NCI-H1417 (cell line): ENCODE data around the gene NDFIP1.
"Not testable (repeated sequence)": the region's sequence is repeated elsewhere in the genome, so short reads cannot be mapped to it uniquely, and the experiment has no call there.

Experiments used
- DNase-seq, 3 experiments: peaks; one replicate each; lab custom pipeline; 2025; lab: John Stamatoyannopoulos, UW

Gene NDFIP1, protein sequence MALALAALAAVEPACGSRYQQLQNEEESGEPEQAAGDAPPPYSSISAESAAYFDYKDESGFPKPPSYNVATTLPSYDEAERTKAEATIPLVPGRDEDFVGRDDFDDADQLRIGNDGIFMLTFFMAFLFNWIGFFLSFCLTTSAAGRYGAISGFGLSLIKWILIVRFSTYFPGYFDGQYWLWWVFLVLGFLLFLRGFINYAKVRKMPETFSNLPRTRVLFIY

DNA sequence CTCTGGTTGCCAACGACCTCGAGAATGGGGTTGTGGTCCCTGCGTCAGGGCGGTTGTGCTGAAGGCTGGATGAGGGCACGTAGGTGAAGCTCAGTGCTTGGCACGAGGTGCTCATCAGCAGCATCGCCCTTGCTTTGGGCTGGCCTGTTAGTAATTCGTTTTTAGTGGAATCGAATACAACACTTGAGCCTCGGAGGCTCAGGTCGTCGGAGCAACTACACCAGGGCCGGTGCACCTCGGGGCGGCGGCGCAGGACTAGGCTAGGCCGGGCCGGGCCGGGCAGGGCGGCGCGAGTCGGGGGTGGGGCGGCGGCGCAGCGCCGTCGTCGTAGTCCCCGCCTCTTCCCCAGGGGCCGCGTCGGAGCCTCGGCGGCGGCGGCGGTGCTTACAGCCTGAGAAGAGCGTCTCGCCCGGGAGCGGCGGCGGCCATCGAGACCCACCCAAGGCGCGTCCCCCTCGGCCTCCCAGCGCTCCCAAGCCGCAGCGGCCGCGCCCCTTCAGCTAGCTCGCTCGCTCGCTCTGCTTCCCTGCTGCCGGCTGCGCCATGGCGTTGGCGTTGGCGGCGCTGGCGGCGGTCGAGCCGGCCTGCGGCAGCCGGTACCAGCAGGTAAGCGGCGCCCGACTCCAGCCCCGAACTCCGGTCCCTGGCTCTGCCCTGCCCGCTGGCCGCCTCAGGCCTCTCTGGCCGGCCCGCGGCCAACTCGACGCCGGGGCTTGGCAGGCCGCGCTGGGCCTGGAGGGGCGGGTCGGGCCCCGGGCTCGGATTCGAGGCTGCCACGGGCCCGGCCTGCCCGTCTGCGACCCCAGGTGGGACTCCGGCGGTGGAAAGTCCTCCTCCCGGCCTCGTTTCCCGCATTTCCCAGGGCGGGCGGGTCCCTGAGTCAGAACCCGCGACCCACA, at the start of gene NDFIP1:
Gene NDFIP1, plus strand, starts transcription at position 348 of the 899 bp plus-strand sequence. Its CDS starts 196 bp downstream, at position 544.
- peak; percentile 71 to 79 (median 78) for DNase-seq

DNA sequence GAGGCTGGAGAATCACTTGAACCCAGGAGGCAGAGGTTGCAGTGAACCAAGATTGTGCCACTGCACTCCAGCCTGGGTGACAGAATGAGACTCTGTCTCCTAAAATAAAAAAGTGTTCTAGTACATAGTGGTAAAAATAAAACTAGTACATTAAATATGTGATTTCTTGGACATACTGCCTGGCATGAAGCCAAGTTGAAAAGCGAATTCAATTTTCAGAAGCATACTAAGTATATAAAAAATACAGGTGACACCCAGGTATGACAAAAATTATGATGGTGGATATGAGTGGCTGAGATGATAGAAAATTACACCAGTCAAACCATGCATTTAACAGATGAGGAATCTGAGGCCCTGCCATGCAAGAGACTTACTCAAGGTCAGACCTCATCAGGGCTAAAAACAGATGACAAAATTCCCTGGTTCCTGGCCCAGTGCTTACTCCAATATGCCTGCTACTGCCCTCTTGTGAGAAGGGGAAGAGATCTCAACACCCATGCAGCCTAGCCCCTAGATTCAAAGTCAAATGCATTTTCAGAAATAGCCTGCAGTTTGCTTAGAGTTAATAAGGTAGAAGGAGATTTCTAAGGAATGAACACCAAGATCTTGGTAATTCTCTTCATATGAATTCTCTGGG, 49.2 kb upstream of the NDFIP1 start:
- DNase-seq = no peak

DNA sequence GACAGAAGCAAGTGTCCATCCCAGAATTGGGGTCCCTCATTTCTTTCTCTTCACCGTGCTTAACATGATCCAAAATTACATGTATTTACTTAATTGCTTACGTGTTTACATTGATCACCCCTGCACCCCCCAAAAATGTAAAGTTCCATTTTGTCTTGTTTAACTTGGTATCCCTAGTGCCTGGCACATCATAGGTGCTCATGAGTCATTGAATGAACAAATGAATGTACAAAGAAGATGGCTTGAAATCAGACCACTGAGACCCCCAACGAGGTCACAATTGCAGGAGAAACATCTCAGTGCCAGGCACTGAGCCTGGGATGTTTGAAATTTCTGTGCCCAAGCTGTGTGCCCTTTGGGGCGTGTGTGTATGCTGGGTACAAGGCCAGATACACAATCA, 45.2 kb upstream of the NDFIP1 start:
- DNase-seq = no peak

DNA sequence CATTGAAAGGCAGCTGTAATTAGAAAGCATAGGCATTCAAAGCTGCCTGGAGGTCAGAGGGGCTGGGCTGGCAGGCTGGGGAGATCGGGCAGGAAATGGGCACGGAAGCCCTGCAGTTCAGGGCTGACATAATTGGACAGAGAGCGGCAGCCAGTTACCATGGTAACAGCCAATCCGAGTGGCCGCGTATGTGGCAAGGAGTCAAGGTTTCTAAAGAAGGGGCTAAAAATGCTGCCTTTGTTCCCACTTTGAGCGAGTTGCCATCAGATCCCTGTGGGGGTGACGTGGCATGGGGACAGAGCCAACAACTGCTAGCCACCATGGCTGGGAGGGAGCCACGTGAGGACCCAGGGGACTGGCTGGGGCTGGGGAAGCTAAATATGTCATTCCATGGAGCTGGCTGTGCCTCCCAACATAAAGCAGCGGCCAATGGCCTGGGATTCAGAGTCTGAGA, 44.7 kb upstream of the NDFIP1 start:
- peak; percentile 16 to 70 (median 39) for DNase-seq

DNA sequence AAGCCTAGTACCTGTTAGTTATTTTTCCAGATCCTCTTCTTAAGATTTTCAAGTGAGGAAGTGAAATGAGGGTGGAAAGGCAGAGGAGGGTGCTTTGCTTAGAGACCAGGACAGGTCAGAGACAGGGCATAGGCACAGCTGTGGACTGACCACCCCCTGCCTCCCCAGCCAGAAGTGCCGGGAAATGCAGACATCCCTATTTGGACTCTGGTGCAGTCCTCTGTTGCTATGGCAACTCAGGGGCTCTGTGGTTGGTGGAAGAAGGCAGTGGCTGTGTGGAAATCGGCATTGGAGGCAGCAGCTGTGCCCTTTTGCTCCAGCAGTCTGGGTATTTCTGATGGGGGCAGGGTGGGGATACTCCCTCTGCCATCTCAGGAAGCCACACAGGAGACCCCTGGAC, 43.3 kb upstream of the NDFIP1 start:
- peak in 2 of 3 experiments; percentile 30 to 75 for DNase-seq

DNA sequence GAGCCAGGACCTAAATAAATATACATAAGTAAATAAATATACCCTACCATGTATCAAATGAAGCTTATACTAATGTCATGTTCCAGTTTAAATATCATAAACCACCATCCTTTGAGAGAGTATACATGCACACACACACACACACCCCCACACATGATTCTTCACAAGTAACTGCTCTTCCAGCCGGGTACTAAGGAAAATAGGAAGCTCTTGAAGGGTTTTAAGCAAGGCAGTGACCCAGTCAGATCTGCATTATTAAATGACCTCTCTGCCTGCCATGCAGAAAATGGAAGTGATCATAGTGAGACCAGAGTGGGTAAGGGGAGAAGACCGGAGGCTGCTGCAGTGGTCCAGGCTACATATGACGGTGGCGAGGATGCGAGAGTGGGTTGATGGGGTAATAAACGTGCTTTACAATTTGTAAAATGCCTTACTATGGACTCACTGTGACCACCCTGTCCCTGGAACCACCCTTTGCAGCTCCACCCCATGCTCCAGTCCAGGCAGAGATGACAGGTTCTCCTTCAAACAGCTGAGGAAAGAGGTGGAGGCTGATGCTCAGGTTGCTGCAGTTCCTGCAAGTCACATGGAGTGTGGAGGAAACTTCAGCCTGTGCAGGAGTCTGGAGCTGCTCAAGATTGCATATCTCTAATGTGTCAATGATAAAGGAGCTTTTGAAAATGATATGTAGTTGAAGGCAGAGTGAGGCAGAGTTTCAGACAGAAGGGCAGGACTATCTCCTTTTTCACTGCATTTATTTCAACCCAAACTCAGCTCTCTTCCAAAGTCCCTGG, 38.8 kb upstream of the NDFIP1 start:
- DNase-seq = no peak

DNA sequence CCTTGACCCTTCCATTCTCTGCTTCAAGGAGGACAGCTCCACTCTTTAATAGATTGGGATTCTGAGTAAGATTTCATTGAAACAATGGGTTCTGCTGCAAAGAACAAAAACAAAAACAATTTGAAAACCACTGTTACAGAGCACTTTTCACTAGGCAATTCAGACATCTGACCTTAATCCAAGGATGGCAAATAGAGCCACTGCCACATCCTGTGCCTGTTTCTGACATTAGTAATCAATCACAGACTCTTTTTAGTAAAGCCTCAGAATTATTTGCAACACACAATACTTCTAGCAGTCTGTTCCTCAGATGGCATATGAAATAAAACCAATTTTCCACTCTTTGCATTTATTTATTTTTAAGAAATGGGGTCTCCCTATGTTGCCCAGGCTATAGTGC, 37.8 kb upstream of the NDFIP1 start:
- DNase-seq = no peak

DNA sequence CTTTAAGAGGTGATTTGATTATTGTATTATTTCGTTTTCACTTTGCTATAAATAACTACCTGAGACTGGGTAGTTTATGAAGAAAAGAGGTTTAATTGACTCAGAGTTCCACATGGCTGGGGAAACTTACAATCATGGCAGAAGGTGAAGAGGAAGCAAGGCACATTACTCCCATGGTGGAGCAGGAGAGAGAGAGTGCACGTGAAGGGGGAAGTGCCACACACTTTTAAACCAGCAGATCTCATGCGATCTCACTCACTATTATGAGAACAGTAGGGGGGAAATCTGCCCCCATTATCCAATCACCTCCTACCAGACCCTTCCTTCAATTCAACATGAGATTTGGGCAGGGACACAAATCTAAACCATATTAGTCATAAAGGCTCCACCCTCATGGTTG, 36.1 kb upstream of the NDFIP1 start:
- no peak for DNase-seq

DNA sequence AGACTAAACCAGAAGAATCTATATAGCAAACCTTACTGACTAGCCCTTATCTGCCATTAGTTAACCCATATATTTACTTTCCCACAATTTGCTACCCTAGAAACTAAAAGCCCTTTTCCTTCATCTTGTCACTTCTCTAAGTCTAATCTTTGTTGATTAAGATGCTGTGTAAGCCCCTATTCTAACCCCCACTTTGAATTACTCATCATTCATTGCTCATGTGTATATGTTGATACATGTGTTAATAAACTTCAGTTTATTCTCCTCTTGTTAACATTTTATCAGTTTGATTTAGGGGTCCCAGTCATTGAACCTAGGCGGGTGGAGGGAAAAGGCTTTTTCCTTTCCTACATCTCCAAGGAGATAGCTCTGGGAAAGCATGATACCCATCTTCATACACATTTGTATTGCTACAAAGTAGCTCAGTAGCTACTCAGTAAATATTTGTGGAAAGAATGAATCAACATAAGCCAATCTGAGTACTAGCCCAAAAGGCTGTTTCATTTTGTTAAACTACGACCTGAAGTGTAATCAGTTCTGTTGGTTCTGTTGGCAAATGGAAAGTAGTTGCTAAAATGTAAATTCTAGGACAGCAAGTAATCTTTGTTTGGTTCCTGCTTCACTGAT, 35.1 kb upstream of the NDFIP1 start:
- DNase-seq = no peak

DNA sequence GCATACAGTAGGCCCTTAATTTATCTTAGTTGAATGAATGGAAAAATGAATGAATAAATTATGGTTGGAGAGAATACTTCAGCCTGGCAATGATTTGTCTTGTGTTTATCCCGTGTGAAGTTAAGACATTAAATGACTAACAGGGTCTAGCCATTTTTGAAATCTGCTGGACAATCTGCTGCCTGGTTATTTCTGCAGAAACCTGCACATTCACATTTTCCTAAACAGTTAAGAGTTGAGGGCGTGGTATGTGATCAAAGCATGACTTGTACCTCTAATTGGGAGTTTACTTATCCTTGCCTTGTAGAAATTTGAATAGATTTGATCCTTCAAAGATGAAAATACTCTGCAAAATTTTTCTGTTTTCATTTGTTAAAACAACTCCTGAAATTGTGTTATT, 34.6 kb upstream of the NDFIP1 start:
- DNase-seq = no peak

DNA sequence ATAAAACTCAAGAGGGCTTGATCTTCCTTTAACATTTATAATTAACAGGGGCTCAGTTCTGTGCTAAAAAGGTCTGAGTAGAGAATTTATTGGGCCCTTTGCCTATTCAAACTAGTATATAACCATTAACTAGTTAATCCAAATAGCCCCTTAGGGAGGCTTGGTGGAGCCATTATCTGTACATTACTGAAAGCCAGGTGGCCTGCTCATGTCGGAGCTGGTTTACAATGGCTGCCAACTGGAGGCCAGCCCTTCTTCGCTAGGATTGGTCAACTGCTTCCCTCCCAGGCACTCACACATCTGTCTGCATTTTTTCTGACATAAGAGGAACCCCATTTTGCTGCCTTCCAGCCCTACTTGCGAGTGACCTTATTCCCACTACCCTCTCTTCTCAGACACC, 30.4 kb upstream of the NDFIP1 start:
- peak in 2 of 3 experiments; percentile 29 to 37 for DNase-seq

DNA sequence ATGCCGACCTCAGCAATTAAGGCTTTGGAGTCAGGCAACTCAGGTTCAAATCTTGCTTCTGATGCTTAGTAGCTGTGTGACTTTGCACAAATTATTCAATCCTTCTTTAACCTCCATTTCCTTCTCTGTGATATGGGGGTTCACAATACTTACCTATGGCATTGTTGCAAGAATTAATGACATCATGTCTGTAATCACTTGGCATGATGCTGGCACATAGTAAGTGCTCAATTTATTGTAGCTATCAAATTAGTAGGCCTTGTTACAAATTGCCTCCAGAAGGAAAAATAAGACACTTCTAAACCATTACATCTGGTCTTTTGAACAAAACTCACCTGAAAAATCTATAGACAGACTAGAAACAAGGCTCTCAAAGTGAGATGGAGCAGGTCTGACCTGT, 29.9 kb upstream of the NDFIP1 start:
- DNase-seq = no peak

DNA sequence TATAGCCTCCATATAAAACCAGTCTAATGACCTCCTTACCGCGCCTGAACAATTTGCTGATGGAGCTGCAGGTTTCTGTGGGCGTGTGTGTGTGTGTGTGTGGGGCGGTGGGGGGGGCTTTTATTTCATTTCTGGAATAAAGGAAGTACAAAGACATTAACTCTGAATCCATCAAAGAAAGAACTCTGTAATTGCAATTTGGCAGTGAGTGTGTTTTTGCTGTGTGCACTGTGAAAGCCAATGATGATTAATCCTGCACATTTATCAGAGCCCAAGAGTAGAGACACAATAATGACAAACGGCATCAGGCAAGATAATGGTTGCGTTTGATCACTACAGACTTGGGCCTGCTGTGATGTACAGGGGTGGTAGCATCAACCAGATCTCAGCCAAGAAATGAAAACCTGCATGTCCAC, 29.3 kb upstream of the NDFIP1 start:
- peak; percentile 14 to 61 (median 43) for DNase-seq

DNA sequence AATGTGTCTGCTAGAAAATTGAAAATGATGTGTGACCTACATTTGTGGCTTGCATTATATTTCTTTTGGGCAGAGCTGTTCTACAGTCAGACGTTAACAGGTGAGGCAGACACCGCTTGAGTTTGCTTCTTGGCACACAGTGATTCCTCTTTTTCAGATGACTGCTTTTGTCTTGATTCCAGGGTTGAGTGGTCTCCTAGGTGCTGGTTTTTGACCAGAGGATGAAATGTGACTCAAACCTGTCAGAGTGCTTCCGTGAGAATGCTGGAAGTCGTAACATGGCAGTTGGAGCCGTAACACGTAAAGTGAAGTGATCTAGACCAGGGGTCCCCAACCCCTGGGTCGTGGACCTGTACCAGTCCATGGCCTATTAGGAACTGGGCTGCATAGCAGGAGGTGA, 28.3 kb upstream of the NDFIP1 start:
- no peak for DNase-seq

DNA sequence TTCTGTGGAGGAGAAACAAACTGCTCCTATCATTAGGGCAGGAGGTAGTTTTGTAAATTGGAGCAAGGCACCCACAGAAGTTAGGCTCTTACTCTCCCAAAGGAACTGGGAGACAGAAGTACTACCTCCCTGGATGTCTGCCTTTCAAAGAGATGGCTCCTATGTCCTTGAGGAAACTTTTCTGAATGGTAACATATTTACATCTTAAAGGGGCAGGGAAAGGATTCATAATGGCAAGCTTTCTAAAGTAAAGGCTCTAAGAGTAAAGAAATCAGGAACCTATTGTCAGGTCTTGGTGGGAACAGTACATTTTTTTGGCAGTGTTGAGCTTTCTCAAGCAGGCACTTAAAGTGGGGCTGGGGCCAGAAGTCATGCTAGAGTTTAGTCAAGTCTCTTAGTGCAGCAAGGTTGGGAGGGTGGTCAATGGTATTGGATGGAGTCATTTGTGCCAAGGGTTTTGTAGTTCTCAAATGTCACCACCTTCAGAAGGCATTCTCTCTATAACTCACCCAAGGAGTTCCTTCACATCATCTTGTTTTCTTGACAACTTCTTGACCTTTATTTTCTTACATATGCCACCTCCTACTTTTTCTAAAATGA, 26.3 kb upstream of the NDFIP1 start:
- DNase-seq = no peak

DNA sequence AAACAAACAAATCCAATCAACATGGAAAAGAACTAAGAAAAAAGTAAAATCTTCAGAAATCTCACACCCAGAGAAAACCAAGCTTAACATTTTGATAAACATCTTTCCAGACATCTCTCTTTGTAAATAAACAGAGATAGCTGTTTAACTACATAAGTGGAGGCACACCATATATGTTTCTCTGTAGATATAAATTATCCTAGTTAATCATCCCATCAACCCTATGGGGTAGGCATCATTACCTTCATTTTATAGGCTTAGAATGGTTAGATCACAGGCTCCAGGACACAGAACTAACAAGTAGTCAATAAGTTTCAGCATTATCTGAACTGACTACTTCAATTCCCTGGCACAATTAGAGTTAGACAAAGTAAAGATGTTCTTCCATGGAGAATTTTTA, 22.4 kb upstream of the NDFIP1 start:
- no peak for DNase-seq

DNA sequence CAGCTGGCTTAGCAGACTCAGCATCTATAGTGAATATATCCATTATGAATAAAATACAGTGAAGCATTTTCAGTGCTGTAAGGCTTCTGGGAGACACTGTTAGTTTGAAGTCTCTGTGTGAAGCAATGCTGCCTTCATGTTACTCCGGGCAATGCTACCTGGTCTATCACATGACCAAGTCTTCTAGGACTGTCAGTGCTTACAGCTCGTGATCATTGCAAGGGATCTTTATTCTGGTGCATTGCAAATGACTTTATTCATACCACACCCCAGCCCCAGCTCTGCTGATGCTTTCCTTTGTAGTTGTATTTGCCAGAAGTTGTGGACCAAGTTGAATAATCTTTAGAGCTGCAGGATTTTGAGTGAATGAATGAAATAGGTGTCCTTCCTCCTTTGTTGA, 21.9 kb upstream of the NDFIP1 start:
- no peak for DNase-seq

DNA sequence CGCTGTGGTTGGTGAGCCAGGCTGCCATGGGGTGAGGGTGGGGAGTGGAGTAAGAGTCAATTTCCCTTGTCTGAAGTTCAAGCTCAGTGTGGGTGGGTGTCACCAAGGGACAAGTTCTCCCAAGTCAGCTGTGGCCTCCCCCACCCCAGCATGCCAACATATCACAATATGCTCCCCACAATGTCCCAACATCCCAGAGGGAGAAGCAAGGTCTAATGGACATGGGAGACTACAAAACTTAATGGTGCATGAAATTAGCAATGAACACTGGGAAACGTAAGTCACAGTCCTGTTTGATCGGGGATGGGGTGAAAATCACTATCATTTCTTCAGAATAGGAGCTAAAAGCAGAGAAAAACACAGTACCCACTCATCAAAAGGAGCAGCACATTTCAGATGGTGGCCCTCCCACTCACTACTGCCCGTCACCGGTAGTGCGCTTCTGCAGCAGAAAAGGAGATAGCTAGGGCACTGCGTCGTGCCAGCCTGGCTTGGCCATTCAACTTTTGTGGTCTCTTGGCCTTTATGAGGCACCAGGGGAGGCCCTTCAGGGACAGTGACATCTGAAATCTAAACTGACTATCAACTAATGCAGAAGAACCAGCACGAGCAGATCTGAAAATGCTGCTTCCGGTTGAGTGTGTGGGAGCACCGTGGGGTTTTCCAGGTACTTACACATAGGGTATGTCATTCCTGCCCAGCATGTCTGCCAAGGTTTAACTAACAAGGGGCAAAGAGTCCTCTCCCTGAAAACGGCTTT, 20.5 kb upstream of the NDFIP1 start:
- no peak for DNase-seq

DNA sequence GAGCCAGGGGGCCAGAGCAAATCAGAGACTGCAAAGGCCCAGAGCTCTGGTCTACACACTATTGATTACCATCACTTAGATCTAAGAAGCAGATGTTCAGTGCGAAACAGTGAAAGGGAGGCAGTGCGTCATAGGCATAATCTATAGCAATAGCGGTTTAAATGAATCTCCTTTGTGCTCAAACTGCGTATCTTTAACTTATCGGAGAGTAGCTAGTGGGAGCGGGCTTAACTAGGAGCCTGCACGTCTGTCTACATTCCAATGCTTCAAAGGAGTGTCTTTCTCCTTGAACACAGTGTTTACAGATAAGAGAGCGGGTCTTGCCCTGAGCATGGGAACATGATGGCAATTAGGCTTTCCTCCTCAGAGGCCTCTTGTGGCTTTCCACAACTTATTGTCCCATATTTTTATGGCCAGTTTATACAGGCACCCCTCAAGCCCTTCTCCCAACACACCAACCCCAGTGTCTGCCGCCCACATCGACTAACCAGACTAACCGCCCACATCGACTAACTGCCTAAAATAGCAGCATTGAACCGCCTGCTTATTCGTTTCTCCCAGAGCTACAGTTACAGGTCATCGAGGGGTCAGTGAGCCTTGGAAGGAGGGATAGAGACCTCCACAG, 19.6 kb upstream of the NDFIP1 start:
- DNase-seq = not testable (repeated sequence)

DNA sequence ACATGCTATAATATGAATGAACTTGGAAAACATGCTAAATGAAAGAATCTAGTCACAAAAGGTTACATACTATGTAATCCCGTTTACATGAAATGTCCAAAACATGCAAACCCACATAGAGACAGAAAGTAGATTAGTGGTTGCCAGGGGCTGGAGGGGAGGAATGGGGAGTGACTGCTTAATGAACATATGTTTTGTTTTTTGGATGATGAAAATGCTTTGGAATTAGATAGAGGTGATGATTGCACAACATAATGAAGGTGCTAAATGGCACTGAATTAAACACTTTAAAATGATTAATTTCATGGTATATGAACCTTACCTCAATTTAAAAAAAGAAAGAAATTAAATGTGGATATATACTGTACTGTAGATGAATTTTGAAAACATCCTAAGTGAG, 17.6 kb upstream of the NDFIP1 start:
- DNase-seq = no peak
